GM12878 (cell line): ENCODE results near the gene GDF15. TPM values are rescaled to one million over a fixed set of nuclear protein-coding genes. Genes with fewer than 3 reads are reported as not detected.

Experiments used
- CEBPZ ChIP-seq: fragments of 150-350 bp; IDR thresholded peaks from 2 replicates; pipeline ENCODE4 v1.6.1; 2016; ENCODE audit warnings: low read depth, low read length
- MLLT1 ChIP-seq: fragments of 450-650 bp; IDR thresholded peaks from 2 replicates; pipeline ENCODE4 v1.6.1; 2016; ENCODE audit warnings: mild to moderate bottlenecking
- MTA3 ChIP-seq: IDR thresholded peaks from 2 replicates; pipeline ENCODE4 v1.6.1; 2012; ENCODE audit warnings: low read length, inconsistent platforms, borderline replicate concordance
- NKRF ChIP-seq: fragments of 450-650 bp; conservative IDR thresholded peaks from 2 replicates; pipeline ENCODE4 v1.6.1; 2017; ENCODE audit warnings: mild to moderate bottlenecking, moderate library complexity
- PAX8 ChIP-seq: fragments of 450-650 bp; IDR thresholded peaks from 2 replicates; pipeline ENCODE4 v1.6.1; 2017; ENCODE audit warnings: mild to moderate bottlenecking, moderate library complexity
- REST ChIP-seq: IDR thresholded peaks from 2 replicates; pipeline ENCODE4 v1.6.1; 2012; ENCODE audit warnings: mild to moderate bottlenecking, low read depth, low read length
- SKIL ChIP-seq: fragments of 450-650 bp; IDR thresholded peaks from 2 replicates; pipeline ENCODE4 v1.6.1; 2017; ENCODE audit warnings: mild to moderate bottlenecking, low read depth, inconsistent platforms; ENCODE audit not compliant: poor library complexity, severe bottlenecking
- SPI1 ChIP-seq: IDR thresholded peaks from 2 replicates; pipeline ENCODE4 v1.6.1; 2011; ENCODE audit warnings: low read depth, mild to moderate bottlenecking, low read length, moderate library complexity, borderline replicate concordance; ENCODE audit not compliant: insufficient read depth
- STAT1 ChIP-seq: fragments of 450-650 bp; conservative IDR thresholded peaks from 2 replicates; pipeline ENCODE4 v1.6.1; 2014; ENCODE audit warnings: antibody characterized with exemption, mild to moderate bottlenecking
- STAT3 ChIP-seq: IDR thresholded peaks from 2 replicates; pipeline ENCODE4 v1.6.1; 2011; ENCODE audit warnings: low read depth, low read length, improper control_type of control experiment
- TCF12 ChIP-seq: IDR thresholded peaks from 2 replicates; pipeline ENCODE4 v1.6.1; 2011; ENCODE audit warnings: low read depth, mild to moderate bottlenecking, low read length
- ZBTB33 ChIP-seq: fragments of 450-650 bp; IDR thresholded peaks from 2 replicates; pipeline ENCODE4 v1.6.1; 2017; ENCODE audit warnings: mild to moderate bottlenecking
- polyA plus RNA-seq, 11 experiments: library from polyadenylated mRNA; depleted of rRNA in 4 of 11; unstranded in 6 of 11; stranded (reverse) in 5 of 11; fragments of >200 nt; fragmentation: Nextera tagmentation in 4 of 11; fragmentation: Illumina TruSeq in 1 of 11; extraction: Ambion mirVana in 4 of 11; extraction: Trizol in 1 of 11; gene quantifications; 1 replicate in 1 of 11; 2 replicates in 10 of 11; pipeline versions ENCODE4 v1.2.1 to v1.2.3, GENCODE V29; 2011 to 2016; ENCODE audit warnings: inconsistent platforms in 2 of 11, missing spikeins in 2 of 11, low read depth in 1 of 11
- total RNA-seq, 4 experiments: library from RNA; depleted of rRNA in 3 of 4; stranded (reverse); fragments of >200 nt in 3 of 4; fragmentation: Illumina TruSeq in 1 of 4; extraction: Trizol in 1 of 4; gene quantifications; 2 replicates each; pipeline versions ENCODE4 v1.2.1 to v1.2.3, GENCODE V29; 2013 to 2021

The GDF15 gene
- total and polyA plus RNA-seq, 10 of the 15 experiments (the other 5 are each of a cell fraction or from before 2014, with no cell fraction given): 0.11 to 3.6 (median 1.6) TPM; not detected in 1

- TF ChIP-seq SPI1 (no peak), CEBPZ (no peak), STAT3 (no peak), PAX8 (no peak), REST (no peak), TCF12 (no peak), MTA3 (no peak), MLLT1 (no peak), STAT1 (peak; percentile 38; the same call in 1 of the 2 replicates), SKIL (no peak), NKRF (peak; percentile 59; the same call in 1 of the 2 replicates), ZBTB33 (no peak)
These were observed 45.6 kb upstream of the GDF15 start, which contains the start of gene PGPEP1 (continued) for GRCh38 chr19:18340190-18340989.
